Stimulated activated CD8-positive, alpha-beta memory T cell treated with anti-CD3 and anti-CD28 coated beads, Interleukin-7, amount 100 ng/mL, for 24 hours (primary cell): ENCODE measurements around the gene B4GALT5.
"Not testable (repeated sequence)": the region's sequence is repeated elsewhere in the genome, so short reads cannot be mapped to it uniquely, and the experiment has no call there.

Experiments used
- DNase-seq: peaks from one replicate; pipeline ENCODE4 v3.0.0-alpha.2; 2020; ENCODE audit warnings: low read depth

B4GALT5 gene

GRCh38 chr20:49713753-49714712 lies at the start of gene B4GALT5:
Gene B4GALT5, minus strand, starts transcription at chr20:49713878. Its CDS starts 188 bp downstream, at chr20:49713690.
- peak; percentile 35 for DNase-seq

DNA sequence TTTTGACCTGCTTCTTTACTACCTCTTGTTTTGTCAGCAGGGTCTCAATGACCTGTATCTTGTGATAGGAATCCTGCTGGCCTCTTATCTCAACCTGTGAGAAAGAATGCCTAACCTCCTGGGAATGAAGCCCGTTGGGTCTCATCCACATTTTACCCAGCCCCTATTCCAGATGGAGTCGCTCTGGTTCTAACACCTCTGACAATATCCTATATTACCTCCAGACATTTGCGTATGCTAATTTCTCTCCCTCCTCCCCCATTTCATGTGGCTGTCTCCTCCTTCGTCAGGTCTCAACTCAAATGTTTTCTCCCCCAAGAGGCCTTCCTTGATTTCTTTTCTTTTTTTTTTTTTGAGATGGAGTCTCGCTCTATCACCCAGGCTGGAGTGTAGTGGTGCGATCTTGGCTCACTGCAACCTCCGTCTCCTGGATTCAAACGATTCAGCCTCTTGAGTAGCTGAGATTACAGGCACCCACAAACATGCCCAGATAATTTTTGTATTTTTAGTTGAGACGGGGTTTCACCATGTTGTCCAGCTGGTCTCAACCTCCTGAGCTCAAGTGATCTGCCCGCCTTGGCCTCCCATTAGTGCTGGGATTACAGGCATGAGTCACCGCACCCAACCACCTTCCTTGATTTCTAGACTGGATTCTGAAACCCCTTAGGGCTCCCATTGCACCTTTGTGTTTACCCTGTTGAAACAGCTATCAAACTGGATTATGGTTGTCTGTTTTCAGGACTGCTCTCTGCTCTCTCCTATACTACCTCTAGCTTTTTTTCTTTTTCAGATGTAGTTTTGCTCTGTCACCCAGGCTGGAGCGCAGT lies 49.5 kb upstream of the B4GALT5 start:
- no peak for DNase-seq

DNA sequence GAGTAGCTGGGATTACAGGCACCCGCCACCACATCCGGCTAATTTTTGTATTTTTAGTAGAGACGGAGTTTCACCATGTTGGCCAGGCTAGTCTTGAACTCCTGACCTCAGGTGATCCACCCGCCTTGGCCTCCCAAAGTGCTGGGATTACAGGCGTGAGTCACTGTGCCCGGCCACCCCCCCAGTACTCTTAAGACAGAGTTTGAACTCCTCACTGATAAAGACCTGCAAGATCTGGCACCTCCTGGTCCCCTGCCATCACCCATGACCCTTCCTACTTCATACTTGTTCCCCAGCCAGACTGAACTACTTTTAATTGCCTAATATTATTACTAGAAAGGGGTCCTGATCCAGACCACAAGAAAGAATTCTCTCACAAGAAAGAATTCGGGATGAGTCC lies 48.2 kb upstream of the B4GALT5 start:
- DNase-seq = not testable (repeated sequence)

DNA sequence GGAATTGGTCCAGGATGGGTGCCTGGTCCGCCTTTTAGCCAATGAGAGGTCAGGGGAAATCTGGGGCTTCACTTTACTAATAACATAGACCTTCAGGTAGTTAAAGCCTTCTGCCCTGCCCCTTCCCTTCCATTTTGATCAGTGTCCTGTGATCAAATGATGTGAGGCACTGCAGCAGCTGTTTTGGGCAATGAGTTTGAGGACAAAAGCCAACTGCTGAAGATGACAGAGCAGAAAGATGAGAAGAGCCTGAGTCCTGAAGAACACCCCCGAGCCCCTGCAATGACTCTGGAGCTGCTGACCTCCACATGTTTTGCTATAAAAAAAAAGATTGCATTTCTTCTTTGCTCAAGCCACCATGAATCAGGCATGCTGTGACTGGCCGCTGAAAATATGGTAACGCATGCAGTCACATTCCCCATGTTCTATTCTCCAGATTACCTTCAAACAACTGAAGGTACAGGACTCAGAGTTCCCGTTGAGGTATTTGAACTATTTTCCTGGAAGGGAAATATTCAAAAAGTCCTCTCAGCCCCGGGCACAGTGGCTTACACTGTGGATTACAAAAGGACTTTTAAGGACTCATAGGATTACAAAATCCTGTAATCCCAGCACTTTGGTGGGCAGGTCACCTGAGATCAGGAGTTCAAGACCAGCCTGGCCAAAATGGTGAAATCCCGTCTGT lies 45.7 kb upstream of the B4GALT5 start:
- DNase-seq = no peak

DNA sequence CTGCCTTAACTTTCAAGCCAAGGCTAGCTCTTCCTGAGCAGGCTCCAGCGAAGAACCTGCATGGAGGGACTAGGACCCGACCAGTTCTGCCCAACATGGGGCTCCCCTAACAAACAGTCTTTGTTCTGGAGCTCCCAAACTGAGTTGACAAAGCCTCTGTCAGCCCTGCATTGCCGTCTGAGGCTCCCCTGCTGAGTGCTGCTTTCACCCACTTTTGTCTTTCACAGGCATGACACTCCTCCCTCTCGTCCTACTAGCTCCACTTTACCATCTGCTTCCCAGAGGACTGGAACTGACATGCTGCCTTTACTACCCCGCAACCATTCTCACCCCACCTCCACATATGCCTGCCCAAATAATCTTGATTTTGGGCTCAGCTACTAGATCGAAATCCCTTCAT lies 45.1 kb upstream of the B4GALT5 start:
- no peak for DNase-seq

DNA sequence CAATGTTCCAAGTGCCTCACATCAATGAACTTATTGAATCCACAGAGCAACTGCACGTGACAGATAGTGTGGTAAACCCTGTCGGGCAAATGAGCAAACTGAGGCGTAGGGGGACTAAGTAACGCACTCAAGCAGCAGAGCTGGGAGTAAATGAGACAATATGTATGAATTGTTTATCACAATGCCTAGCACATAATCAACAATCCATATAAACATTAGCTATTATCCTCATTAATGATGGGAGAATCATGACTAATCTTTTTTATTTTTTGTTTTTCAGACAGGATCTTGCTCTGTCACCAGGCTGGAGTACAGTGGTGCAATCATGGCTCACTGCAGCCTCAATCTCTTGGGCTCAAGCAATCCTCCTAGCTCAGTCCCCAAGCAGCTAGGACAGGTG lies 43.9 kb upstream of the B4GALT5 start:
- no peak for DNase-seq

- DNase-seq = no peak
Observed at GRCh38 chr20:49756241-49756640, 42.6 kb upstream of the B4GALT5 start.

DNA sequence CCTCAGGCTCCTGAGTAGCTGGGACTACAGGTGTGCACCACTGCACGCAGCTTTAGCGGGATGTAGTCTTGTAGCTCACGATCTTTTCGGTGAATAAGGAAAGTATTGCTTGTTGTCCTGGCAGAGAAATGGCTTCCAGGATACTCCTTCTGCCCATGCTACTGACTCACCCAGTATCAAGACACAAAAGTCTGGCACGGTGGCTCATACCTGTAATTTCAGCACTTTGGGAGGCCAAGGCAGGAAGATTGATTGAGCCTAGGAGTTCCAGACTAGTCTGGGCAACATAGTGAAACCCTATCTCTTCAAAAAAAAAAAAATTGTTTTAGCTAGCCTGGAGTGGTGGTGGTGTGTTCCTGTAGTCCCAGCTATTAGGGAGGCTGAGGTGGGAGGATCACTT lies 40.9 kb upstream of the B4GALT5 start:
- no peak for DNase-seq

GRCh38 chr20:49753133-49753532 lies 39.5 kb upstream of the B4GALT5 start:
- DNase-seq = no peak

GRCh38 chr20:49752201-49752903 lies 38.7 kb upstream of the B4GALT5 start:
- DNase-seq = no peak

GRCh38 chr20:49751397-49751736 lies 37.7 kb upstream of the B4GALT5 start:
- DNase-seq = no peak

DNA sequence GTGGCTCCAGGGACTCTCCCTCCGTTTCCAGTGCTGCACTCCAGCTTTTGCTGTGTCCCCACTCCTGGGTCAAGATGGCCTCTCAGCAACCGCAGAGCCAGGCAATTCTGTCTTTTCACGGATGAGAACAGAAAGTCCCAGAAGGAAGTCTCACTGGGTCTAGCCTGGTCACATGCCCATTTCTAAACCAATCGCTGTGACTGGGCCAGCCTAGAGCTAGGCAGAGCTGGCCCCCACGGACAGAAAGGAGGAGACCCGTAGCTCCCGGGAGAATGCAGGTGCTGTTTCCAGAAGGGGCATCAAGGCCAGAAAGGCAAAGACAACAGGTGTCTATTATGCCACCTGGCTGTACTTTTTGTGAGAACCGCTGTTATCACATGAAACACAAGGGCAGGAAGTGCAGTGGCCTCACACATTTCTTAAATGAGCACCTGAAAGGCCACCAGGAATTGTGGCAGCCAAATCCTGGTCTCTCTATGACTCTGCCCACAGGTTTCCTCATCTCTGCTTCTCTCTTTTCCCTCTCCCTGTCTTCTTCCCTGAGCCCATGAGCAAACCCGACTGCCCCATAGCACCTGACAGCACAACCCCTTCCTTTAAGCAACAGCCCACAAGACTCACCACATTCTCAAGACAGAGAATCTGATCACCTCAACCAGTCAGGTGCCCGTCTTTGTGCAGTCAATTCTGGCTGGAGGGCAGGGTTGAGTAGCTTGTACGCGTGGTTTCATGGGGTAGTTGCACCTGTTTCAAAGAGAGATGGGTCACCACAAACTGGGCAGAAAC lies 37.1 kb upstream of the B4GALT5 start:
- DNase-seq = no peak

- DNase-seq = no peak
Observed at GRCh38 chr20:49749625-49750024, 35.9 kb upstream of the B4GALT5 start.

DNA sequence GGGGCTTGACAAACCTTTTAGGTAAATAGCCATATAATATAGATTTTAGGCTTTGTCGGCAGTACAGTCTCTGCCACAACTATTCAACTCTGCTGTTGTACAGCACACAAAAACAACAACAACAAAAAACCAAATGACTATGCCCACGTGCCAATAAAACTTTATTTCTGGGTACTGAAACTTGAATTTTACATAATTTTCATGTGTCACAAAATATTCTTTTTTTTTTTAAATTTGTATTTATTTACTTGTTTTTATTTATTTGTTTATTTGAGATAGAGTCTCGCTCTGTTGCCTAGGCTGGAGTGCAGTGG lies 34.8 kb upstream of the B4GALT5 start:
- no peak for DNase-seq

GRCh38 chr20:49747707-49748524 lies 34.2 kb upstream of the B4GALT5 start:
- DNase-seq = no peak

DNA sequence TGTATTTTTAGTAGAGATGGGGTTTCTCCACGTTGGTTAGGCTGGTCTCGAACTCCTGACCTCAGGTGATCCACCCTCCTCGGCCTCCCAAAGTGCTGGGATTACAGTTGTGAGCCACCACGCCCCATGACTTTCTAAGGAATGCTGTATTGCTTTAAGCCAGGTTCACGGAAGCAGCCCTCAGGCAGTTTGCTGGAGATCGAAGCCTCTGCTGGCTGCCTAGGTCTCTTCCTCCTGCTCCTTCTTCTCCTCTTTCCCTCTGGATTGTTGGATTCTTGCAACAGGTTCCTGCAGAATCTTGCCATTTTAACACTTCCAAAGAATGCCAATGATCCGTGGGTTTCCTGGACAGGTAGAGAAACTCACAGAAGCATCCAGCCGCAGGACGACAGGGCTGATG lies 29.3 kb upstream of the B4GALT5 start:
- no peak for DNase-seq

DNA sequence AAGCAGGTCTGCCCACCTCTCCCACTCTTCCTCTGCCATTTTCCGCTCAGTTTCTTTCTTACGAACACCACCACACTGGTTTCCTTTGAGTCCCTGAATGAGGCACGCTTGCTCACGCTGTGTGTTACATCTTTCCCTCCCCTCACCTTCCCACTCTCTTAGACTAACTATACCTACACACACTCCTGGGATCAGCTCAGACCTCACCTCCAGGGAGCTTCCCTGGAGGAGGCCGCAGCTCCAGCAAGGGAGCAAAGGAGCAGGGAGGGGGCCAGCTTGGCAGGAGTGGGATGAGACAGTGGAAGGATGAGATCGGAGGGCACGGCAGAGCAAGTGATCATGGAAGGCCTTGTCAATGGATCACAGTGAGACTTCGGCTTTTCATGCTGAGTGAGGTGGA lies 28.3 kb upstream of the B4GALT5 start:
- DNase-seq = no peak

GRCh38 chr20:49740807-49741206 lies 27.1 kb upstream of the B4GALT5 start:
- DNase-seq = no peak

- DNase-seq = no peak
Observed at GRCh38 chr20:49739042-49739441, 25.4 kb upstream of the B4GALT5 start.

- DNase-seq = no peak
Observed at GRCh38 chr20:49737260-49737659, 23.6 kb upstream of the B4GALT5 start.
